ENCODE data around the gene TEPSIN. TPM values are rescaled to one million over a fixed set of nuclear protein-coding genes. Genes with fewer than 3 reads are reported as not detected.

The TEPSIN gene
- polyA plus RNA-seq, 1 donor (not counting 4 experiments of a cell fraction or from before 2014, with no cell fraction given) = 7.1 TPM

DNA sequence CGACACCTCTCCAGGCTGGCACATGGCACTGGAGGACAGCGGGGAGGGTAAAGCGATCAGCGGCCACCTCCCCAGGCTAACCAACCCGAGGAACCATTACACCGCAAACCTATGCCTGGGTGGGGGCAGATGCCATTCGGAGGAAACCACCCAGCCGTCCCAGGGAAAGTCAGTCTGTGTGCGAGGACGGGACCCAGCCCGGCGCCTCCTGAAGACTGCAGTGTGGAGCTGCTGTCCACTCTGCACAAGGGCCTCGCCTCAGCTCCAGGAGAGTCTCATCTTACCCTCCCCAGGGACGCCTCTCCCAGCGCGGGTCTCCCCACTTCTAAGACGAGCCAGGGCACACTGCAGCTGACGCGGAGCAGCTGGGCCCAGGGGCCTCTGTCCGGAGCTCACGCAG, 48.3 kb upstream of the TEPSIN start:
- no peak for FAIRE-seq
- Histone ChIP-seq H3K9me3 (ENCODE audit: control insufficient read depth, low read depth, low read length) (no peaks in the 10 kb centered on the region), H3K9ac (ENCODE audit: control insufficient read depth, extremely low read depth, insufficient read depth, low read length) (no peak overlapping the region), H3K27ac (ENCODE audit: control insufficient read depth, insufficient read depth, low read length) (no peak overlapping the region), H2AFZ (ENCODE audit: control insufficient read depth, low read length) (no peak overlapping the region), H3K36me3 (ENCODE audit: control insufficient read depth in 2 of 2, extremely low read depth in 1 of 2, insufficient read depth in 2 of 2, low read length in 2 of 2) (peaks cover 17 to 26% of the 10 kb centered on the region in 2 experiments), H4K20me1 (ENCODE audit: control insufficient read depth, extremely low read depth, insufficient read depth, low read length) (peaks cover 3% of the 10 kb centered on the region), H3K27me3 (ENCODE audit: control insufficient read depth, extremely low read depth, insufficient read depth, low read length) (no peaks in the 10 kb centered on the region), H3K79me2 (ENCODE audit: control insufficient read depth, insufficient read depth, low read length) (peaks cover 39% of the 10 kb centered on the region), H3K9me1 (ENCODE audit: control insufficient read depth, extremely low read depth, insufficient read depth, low read length) (no peaks in the 10 kb centered on the region), H3K4me3 (ENCODE audit: control insufficient read depth in 2 of 3, extremely low read depth in 1 of 3, insufficient read depth in 2 of 3, low read depth in 1 of 3, low read length in 3 of 3) (no peak overlapping the region), H3K4me1 (ENCODE audit: control insufficient read depth, extremely low read depth, insufficient read depth, low read length) (no peaks in the 10 kb centered on the region), H3K4me2 (ENCODE audit: control insufficient read depth, extremely low read depth, insufficient read depth, low read depth, low read length) (no peak overlapping the region)
- TF ChIP-seq, protein P1, sequence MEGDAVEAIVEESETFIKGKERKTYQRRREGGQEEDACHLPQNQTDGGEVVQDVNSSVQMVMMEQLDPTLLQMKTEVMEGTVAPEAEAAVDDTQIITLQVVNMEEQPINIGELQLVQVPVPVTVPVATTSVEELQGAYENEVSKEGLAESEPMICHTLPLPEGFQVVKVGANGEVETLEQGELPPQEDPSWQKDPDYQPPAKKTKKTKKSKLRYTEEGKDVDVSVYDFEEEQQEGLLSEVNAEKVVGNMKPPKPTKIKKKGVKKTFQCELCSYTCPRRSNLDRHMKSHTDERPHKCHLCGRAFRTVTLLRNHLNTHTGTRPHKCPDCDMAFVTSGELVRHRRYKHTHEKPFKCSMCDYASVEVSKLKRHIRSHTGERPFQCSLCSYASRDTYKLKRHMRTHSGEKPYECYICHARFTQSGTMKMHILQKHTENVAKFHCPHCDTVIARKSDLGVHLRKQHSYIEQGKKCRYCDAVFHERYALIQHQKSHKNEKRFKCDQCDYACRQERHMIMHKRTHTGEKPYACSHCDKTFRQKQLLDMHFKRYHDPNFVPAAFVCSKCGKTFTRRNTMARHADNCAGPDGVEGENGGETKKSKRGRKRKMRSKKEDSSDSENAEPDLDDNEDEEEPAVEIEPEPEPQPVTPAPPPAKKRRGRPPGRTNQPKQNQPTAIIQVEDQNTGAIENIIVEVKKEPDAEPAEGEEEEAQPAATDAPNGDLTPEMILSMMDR (optimal IDR thresholded peaks at IDR 0.05 in 1 of 3, IDR thresholded peaks at IDR 0.05 in 1 of 3, conservative IDR thresholded peaks at IDR 0.05 in 1 of 3; ENCODE audit: extremely low read depth in 1 of 3, insufficient read depth in 2 of 3, low read length in 3 of 3) = no peak
- no peak for TF ChIP-seq EZH2 (IDR thresholded peaks at IDR 0.05; ENCODE audit: low read length)
- dilution Hi-C loops (cut with MboI; ENCODE audit: extremely low pct_ligation_motif_present, low sequenced_read_pairs) = no loop called here
- no peak for DNase-seq (ENCODE audit: low read depth, low spot score)

DNA sequence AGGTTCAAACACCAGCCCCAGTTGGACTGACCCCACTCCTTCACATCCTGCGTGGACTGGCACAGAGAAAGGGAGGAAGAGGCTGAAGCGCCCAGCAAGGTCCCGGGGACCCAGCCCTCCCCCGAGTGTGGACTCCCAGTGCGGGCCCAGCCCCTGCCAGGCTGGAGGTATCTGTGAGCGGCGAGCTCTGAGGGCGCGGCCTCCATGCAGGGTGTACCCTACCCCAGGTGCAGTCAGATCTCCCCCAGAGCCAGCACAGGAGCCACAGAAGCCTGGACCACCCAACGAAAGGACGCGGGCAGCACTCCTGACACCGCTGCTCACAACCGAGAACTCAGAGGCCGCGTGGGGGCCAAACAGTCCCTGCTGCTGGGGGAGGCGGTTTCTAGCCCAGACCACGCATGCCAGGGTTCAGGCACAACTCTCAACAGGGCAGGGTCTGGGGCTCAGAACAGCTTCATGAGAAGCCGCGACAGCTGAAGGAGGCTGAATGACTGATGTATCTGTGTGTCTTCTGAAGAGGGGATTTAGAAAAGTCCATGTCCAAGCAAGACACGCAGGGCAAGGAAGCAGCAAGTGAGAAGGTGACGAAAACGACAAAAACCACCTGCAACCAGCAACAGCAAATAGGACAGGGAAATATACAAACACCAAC, 47.8 kb upstream of the TEPSIN start:
- Histone ChIP-seq H3K4me3 (ENCODE audit: control insufficient read depth in 2 of 3, extremely low read depth in 1 of 3, insufficient read depth in 2 of 3, low read depth in 1 of 3, low read length in 3 of 3) (no peak overlapping the region), H3K36me3 (ENCODE audit: control insufficient read depth in 2 of 2, extremely low read depth in 1 of 2, insufficient read depth in 2 of 2, low read length in 2 of 2) (peaks cover 19 to 26% of the 10 kb centered on the region in 2 experiments), H3K9me1 (ENCODE audit: control insufficient read depth, extremely low read depth, insufficient read depth, low read length) (no peaks in the 10 kb centered on the region), H4K20me1 (ENCODE audit: control insufficient read depth, extremely low read depth, insufficient read depth, low read length) (peaks cover 2% of the 10 kb centered on the region), H3K4me1 (ENCODE audit: control insufficient read depth, extremely low read depth, insufficient read depth, low read length) (no peaks in the 10 kb centered on the region), H3K27ac (ENCODE audit: control insufficient read depth, insufficient read depth, low read length) (no peak overlapping the region), H3K79me2 (ENCODE audit: control insufficient read depth, insufficient read depth, low read length) (peaks cover 37% of the 10 kb centered on the region), H3K9ac (ENCODE audit: control insufficient read depth, extremely low read depth, insufficient read depth, low read length) (no peak overlapping the region), H3K9me3 (ENCODE audit: control insufficient read depth, low read depth, low read length) (no peaks in the 10 kb centered on the region), H3K4me2 (ENCODE audit: control insufficient read depth, extremely low read depth, insufficient read depth, low read depth, low read length) (no peak overlapping the region), H3K27me3 (ENCODE audit: control insufficient read depth, extremely low read depth, insufficient read depth, low read length) (no peaks in the 10 kb centered on the region), H2AFZ (ENCODE audit: control insufficient read depth, low read length) (no peak overlapping the region)
- no peak for FAIRE-seq
- dilution Hi-C loops (cut with MboI; ENCODE audit: extremely low pct_ligation_motif_present, low sequenced_read_pairs) = no loop called here
- TF ChIP-seq, protein P1 (optimal IDR thresholded peaks at IDR 0.05 in 1 of 3, IDR thresholded peaks at IDR 0.05 in 1 of 3, conservative IDR thresholded peaks at IDR 0.05 in 1 of 3; ENCODE audit: extremely low read depth in 1 of 3, insufficient read depth in 2 of 3, low read length in 3 of 3) = no peak
- TF ChIP-seq EZH2 (IDR thresholded peaks at IDR 0.05; ENCODE audit: low read length) = no peak
- DNase-seq (ENCODE audit: low read depth, low spot score) = no peak
